Mesenchymal stem cell (in vitro differentiated cells and primary cell): ENCODE results near the gene TRIO.

Source experiments
- DNase-seq: peaks from one replicate; pipeline ENCODE4 v3.0.0-alpha.2; 2013
- H2AFZ ChIP-seq: one replicate; pipeline ENCODE4 v1.6.1; 2013; ENCODE audit warnings: low read depth, mild to moderate bottlenecking, control low read depth, inconsistent platforms, low read length, moderate library complexity
- H2AK5ac ChIP-seq: 2 replicates; pipeline ENCODE4 v1.6.1; 2013; ENCODE audit warnings: low read length, moderate library complexity, mild to moderate bottlenecking, inconsistent platforms; ENCODE audit not compliant: severe bottlenecking
- H2BK120ac ChIP-seq: one replicate; pipeline ENCODE4 v1.6.1; 2013; ENCODE audit warnings: low read depth, mild to moderate bottlenecking, inconsistent platforms, low read length, moderate library complexity
- H2BK12ac ChIP-seq, 2 experiments: one replicate each; pipeline ENCODE4 v1.6.1; 2013; ENCODE audit warnings: inconsistent platforms in 2 of 2, low read length in 2 of 2, mild to moderate bottlenecking in 2 of 2, moderate library complexity in 2 of 2, control low read depth in 1 of 2
- H2BK15ac ChIP-seq: one replicate; pipeline ENCODE4 v1.6.1; 2013; ENCODE audit warnings: mild to moderate bottlenecking, low read depth, inconsistent platforms; ENCODE audit not compliant: poor library complexity, severe bottlenecking
- H2BK5ac ChIP-seq: 2 replicates; pipeline ENCODE4 v1.6.1; 2013; ENCODE audit warnings: low read depth, mild to moderate bottlenecking, low read length, control low read depth, inconsistent platforms; ENCODE audit not compliant: poor library complexity, severe bottlenecking
- H3K14ac ChIP-seq, 2 experiments: one replicate each; pipeline ENCODE4 v1.6.1; 2013; ENCODE audit warnings: inconsistent platforms in 2 of 2, low read length in 2 of 2, control low read depth in 1 of 2, mild to moderate bottlenecking in 1 of 2, moderate library complexity in 1 of 2
- H3K18ac ChIP-seq, 2 experiments: one replicate each; pipeline ENCODE4 v1.6.1; 2013; ENCODE audit warnings: inconsistent platforms in 2 of 2, low read length in 2 of 2, control low read depth in 1 of 2, low read depth in 1 of 2, mild to moderate bottlenecking in 1 of 2
- H3K23ac ChIP-seq, 2 experiments: one replicate each; pipeline ENCODE4 v1.6.1; 2013; ENCODE audit warnings: inconsistent platforms in 2 of 2, low read length in 2 of 2, mild to moderate bottlenecking in 2 of 2, moderate library complexity in 2 of 2, control low read depth in 1 of 2
- H3K27ac ChIP-seq: 2 replicates; pipeline ENCODE4 v1.5.1; 2013; ENCODE audit warnings: mild to moderate bottlenecking, moderate library complexity, low read length, control low read depth, inconsistent platforms; ENCODE audit not compliant: poor library complexity, severe bottlenecking
- H3K27me3 ChIP-seq, 2 experiments: 2 replicates each; pipeline versions ENCODE4 v1.6.1 to v1.7.0; 2013; ENCODE audit warnings: low read length in 2 of 2, mild to moderate bottlenecking in 2 of 2, moderate library complexity in 2 of 2, control low read depth in 1 of 2, inconsistent platforms in 1 of 2; ENCODE audit not compliant: control insufficient read depth in 1 of 2, insufficient read depth in 1 of 2
- H3K36me3 ChIP-seq, 2 experiments: 2 replicates each; pipeline versions ENCODE4 v1.6.1 to v1.7.0; 2013; ENCODE audit warnings: low read length in 2 of 2, control low read depth in 1 of 2, inconsistent platforms in 1 of 2, low read depth in 1 of 2, mild to moderate bottlenecking in 1 of 2; ENCODE audit not compliant: insufficient read depth in 2 of 2, control insufficient read depth in 1 of 2
- H3K4ac ChIP-seq, 2 experiments: one replicate each; pipeline ENCODE4 v1.6.1; 2013; ENCODE audit warnings: inconsistent platforms in 2 of 2, low read length in 2 of 2, mild to moderate bottlenecking in 2 of 2, moderate library complexity in 2 of 2, control low read depth in 1 of 2, low read depth in 1 of 2
- H3K4me1 ChIP-seq: 2 replicates; pipeline ENCODE4 v1.6.1; 2013; ENCODE audit warnings: low read depth, low read length, control low read depth; ENCODE audit not compliant: control insufficient read depth, insufficient read depth
- H3K4me2 ChIP-seq: 2 replicates; pipeline ENCODE4 v1.6.1; 2013; ENCODE audit warnings: low read length, mild to moderate bottlenecking, inconsistent platforms; ENCODE audit not compliant: poor library complexity, severe bottlenecking
- H3K4me3 ChIP-seq, 2 experiments: 2 replicates each; pipeline versions ENCODE4 v1.5.1 to v1.7.0; 2013; ENCODE audit warnings: low read length in 2 of 2, mild to moderate bottlenecking in 2 of 2, control low read depth in 1 of 2, low read depth in 1 of 2; ENCODE audit not compliant: insufficient read depth in 1 of 2
- H3K79me1 ChIP-seq: replicated peaks from 2 replicates; pipeline ENCODE4 v1.6.1; 2013; ENCODE audit warnings: mild to moderate bottlenecking, control low read depth, low read length, inconsistent platforms; ENCODE audit not compliant: poor library complexity, severe bottlenecking
- H3K9ac ChIP-seq: 2 replicates; pipeline ENCODE4 v1.7.0; 2013; ENCODE audit warnings: mild to moderate bottlenecking, low read length, moderate library complexity
- H3K9me3 ChIP-seq: 2 replicates; pipeline ENCODE4 v1.7.0; 2013; ENCODE audit warnings: mild to moderate bottlenecking, low read length; ENCODE audit not compliant: control insufficient read depth
- H4K8ac ChIP-seq: one replicate; pipeline ENCODE4 v1.6.1; 2013; ENCODE audit warnings: inconsistent platforms, mild to moderate bottlenecking, low read length, moderate library complexity
- H4K91ac ChIP-seq: one replicate; pipeline ENCODE4 v1.6.1; 2013; ENCODE audit warnings: mild to moderate bottlenecking, low read length, inconsistent platforms
- WGBS: methylation state at CpG from one replicate; pipeline ENCODE4 v1.1.7; 2013; ENCODE audit warnings: mixed read lengths; 5-methylcytosine and 5-hydroxymethylcytosine counted together

TRIO gene

GRCh38 chr5:14242871-14243383, 99.8 kb downstream of the TRIO start:
- no peak overlapping the region for H4K91ac ChIP-seq
- no peaks in the 10 kb centered on the region for H3K9me3 ChIP-seq
- peaks cover 8 to 13% of the 10 kb centered on the region in 2 experiments for H3K36me3 ChIP-seq
- H2AFZ ChIP-seq: no peak overlapping the region
- H3K4me1 ChIP-seq: peaks cover 30% of the 10 kb centered on the region
- no peak overlapping the region for H3K27ac ChIP-seq
- no peak overlapping the region for H3K18ac ChIP-seq
- no peak overlapping the region for H3K4ac ChIP-seq
- H2BK5ac ChIP-seq: no peak overlapping the region
- H3K9ac ChIP-seq: no peak overlapping the region
- H3K79me1 ChIP-seq: no peaks in the 10 kb centered on the region
- H3K14ac ChIP-seq: no peak overlapping the region
- H2BK120ac ChIP-seq: no peak overlapping the region
- WGBS: 74% methylated on average over 5 of the region's 7 CpGs
- H3K4me3 ChIP-seq: no peak overlapping the region
- no peak overlapping the region for H2BK15ac ChIP-seq
- H2AK5ac ChIP-seq: no peak overlapping the region
- no peak for DNase-seq
- H4K8ac ChIP-seq: no peak overlapping the region
- H3K4me2 ChIP-seq: no peak overlapping the region
- H2BK12ac ChIP-seq: no peak overlapping the region
- H3K27me3 ChIP-seq: no peaks in the 10 kb centered on the region
- peak overlapping the region in 1 of 2 experiments; percentile 9 for H3K23ac ChIP-seq

- no peak overlapping the region for H4K91ac ChIP-seq
- WGBS: 85% methylated on average over 2 of the region's 5 CpGs
- H3K9ac ChIP-seq: no peak overlapping the region
- no peak for DNase-seq
- no peak overlapping the region for H3K27ac ChIP-seq
- no peak overlapping the region for H3K4me2 ChIP-seq
- H3K23ac ChIP-seq: peak overlapping the region in 1 of 2 experiments; percentile 89
- H3K18ac ChIP-seq: no peak overlapping the region
- H2BK15ac ChIP-seq: no peak overlapping the region
- H4K8ac ChIP-seq: no peak overlapping the region
- H3K27me3 ChIP-seq: no peaks in the 10 kb centered on the region
- no peak overlapping the region for H2AK5ac ChIP-seq
- H3K4ac ChIP-seq: no peak overlapping the region
- H2BK120ac ChIP-seq: no peak overlapping the region
- H3K9me3 ChIP-seq: no peaks in the 10 kb centered on the region
- peak overlapping the region in 1 of 2 experiments; percentile 58 for H3K14ac ChIP-seq
- no peak overlapping the region for H2BK12ac ChIP-seq
- H3K79me1 ChIP-seq: no peaks in the 10 kb centered on the region
- H3K4me1 ChIP-seq: peaks cover 31% of the 10 kb centered on the region
- H2BK5ac ChIP-seq: no peak overlapping the region
- peaks cover 8 to 13% of the 10 kb centered on the region in 2 experiments for H3K36me3 ChIP-seq
- no peak overlapping the region for H2AFZ ChIP-seq
- no peak overlapping the region for H3K4me3 ChIP-seq
Measured at GRCh38 chr5:14243766-14244165, 100.6 kb downstream of the TRIO start.

DNA sequence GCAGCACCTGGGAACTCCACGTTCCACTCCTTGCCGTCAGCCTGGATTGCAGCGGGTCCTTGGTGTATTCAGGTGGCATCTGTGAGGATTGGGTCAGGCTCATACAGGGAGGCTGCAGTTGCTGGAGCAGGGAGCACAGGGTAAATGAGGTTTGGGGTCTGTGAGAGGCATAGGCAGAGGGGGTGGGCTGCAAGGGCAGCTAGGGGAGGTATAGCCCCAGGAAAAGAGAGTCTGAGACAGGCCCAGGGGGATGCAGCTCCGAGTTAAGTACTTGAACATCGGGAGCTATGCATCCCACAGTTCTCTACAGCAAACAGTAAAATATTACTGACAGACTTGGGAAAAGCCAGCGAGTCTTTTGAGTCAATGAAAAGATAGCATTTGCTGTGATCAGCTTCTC, 101.6 kb downstream of the TRIO start:
- no peak overlapping the region for H2BK15ac ChIP-seq
- no peak overlapping the region for H3K4ac ChIP-seq
- H2AFZ ChIP-seq: no peak overlapping the region
- peak overlapping the region in 1 of 2 experiments; percentile 56 for H3K18ac ChIP-seq
- H2BK12ac ChIP-seq: peak overlapping the region in 1 of 2 experiments; percentile 68
- peak overlapping the region; percentile 68 for H2AK5ac ChIP-seq
- peak overlapping the region; percentile 66 for H4K8ac ChIP-seq
- H2BK5ac ChIP-seq: no peak overlapping the region
- no peak for DNase-seq
- no peak overlapping the region for H3K4me2 ChIP-seq
- H4K91ac ChIP-seq: peak overlapping the region; percentile 72
- peak overlapping the region in 1 of 2 experiments; percentile 56 for H3K14ac ChIP-seq
- H3K4me1 ChIP-seq: peaks cover 31% of the 10 kb centered on the region
- no peaks in the 10 kb centered on the region for H3K27me3 ChIP-seq
- no peak overlapping the region for H3K4me3 ChIP-seq
- H3K23ac ChIP-seq: peak overlapping the region in 1 of 2 experiments; percentile 28
- H3K79me1 ChIP-seq: no peaks in the 10 kb centered on the region
- 95% methylated on average over 4 of the region's 6 CpGs for WGBS
- H3K27ac ChIP-seq: peak overlapping the region; percentile 7
- no peak overlapping the region for H2BK120ac ChIP-seq
- H3K36me3 ChIP-seq: peaks cover 3 to 10% of the 10 kb centered on the region in 2 experiments
- no peaks in the 10 kb centered on the region for H3K9me3 ChIP-seq
- H3K9ac ChIP-seq: no peak overlapping the region

DNA sequence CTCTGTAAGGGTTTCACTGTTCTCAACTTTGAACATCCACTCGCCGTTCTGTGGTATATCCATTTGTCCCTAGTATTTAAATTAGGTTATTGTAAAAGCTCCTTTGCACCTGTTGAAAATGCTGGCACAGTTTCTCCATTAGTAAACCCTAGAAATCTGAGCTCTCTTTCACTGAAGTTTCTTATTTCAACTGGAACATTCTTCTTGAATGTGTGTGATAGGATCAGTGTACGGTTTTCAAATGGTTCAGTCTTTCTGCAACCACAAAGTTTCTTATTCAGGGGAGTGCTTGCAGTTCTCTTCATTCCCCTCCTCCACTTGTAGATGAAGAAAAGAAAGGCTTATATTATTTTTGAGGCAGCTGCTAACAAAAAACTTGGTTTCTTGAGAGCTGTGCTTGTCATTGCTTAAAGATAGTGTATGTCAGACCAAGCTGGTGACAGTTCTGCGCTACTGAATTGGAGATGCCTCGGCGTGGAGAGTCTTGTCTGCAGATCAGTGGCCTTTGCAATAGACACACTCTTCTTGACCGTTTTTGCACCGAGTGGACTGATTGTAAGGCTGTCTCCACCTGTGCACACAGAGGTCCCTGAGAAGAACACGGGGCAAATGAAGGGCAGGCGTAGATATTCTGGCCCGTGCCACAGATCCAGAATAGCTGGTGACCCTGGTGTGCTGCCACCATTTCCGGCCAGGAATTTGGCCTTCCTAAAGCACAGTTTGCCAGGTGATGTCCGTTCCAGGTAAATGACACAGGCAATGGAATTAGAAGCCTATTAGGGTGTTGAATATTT, 102.2 kb downstream of the TRIO start:
- no peaks in the 10 kb centered on the region for H3K79me1 ChIP-seq
- no peak overlapping the region for H2BK5ac ChIP-seq
- H3K27me3 ChIP-seq: no peaks in the 10 kb centered on the region
- no peak overlapping the region for H2BK15ac ChIP-seq
- WGBS: 95% methylated on average over 10 of the region's 13 CpGs
- H3K23ac ChIP-seq: no peak overlapping the region
- no peak overlapping the region for H2AK5ac ChIP-seq
- no peaks in the 10 kb centered on the region for H3K9me3 ChIP-seq
- no peak for DNase-seq
- no peak overlapping the region for H4K8ac ChIP-seq
- no peak overlapping the region for H3K9ac ChIP-seq
- no peak overlapping the region for H3K4me2 ChIP-seq
- no peak overlapping the region for H2BK12ac ChIP-seq
- no peak overlapping the region for H3K4me3 ChIP-seq
- no peak overlapping the region for H3K27ac ChIP-seq
- no peak overlapping the region for H2AFZ ChIP-seq
- H3K14ac ChIP-seq: no peak overlapping the region
- H3K4ac ChIP-seq: no peak overlapping the region
- no peak overlapping the region for H4K91ac ChIP-seq
- peaks cover 3 to 10% of the 10 kb centered on the region in 2 experiments for H3K36me3 ChIP-seq
- H3K4me1 ChIP-seq: peaks cover 34% of the 10 kb centered on the region
- H3K18ac ChIP-seq: no peak overlapping the region
- no peak overlapping the region for H2BK120ac ChIP-seq
